Measurements from ENCODE around the gene COL17A1.

Gene COL17A1

GRCh38 chr10:104059364-104059763, 26.3 kb downstream of the COL17A1 start:
- Histone ChIP-seq H3K79me1 (ENCODE audit: low read length) (no peaks in the 10 kb centered on the region), H2BK15ac (replicated peaks; ENCODE audit: low read depth) (peak overlapping the region; percentile 65), H3K4me3 (ENCODE audit: low read length) (no peak overlapping the region), H4K5ac (ENCODE audit: low read length) (no peak overlapping the region), H3K4me2 (ENCODE audit: low read length) (no peak overlapping the region), H3K4ac (ENCODE audit: low read depth, low read length) (no peak overlapping the region), H3K18ac (ENCODE audit: low read length) (no peak overlapping the region), H3K27me3 (ENCODE audit: insufficient read depth, low read length, poor library complexity) (no peaks in the 10 kb centered on the region), H3K79me2 (ENCODE audit: control insufficient read depth, insufficient read depth, low read length) (no peaks in the 10 kb centered on the region), H2BK5ac (ENCODE audit: low read length) (no peak overlapping the region), H3K27ac (ENCODE audit: low read depth, low read length) (no peak overlapping the region), H2AK5ac (ENCODE audit: low read length) (no peak overlapping the region), H3K56ac (ENCODE audit: low read length) (no peak overlapping the region), H2BK120ac (ENCODE audit: low read depth, low read length) (no peak overlapping the region), H3K9ac (ENCODE audit: low read length) (no peak overlapping the region), H3K4me1 (ENCODE audit: control insufficient read depth, low read depth, low read length) (no peaks in the 10 kb centered on the region), H3K23ac (ENCODE audit: low read length) (no peak overlapping the region), H3K36me3 (ENCODE audit: control insufficient read depth, insufficient read depth, low read length) (no peaks in the 10 kb centered on the region), H4K8ac (ENCODE audit: low read depth, low read length) (no peak overlapping the region)
- peak; percentile 71 for DNase-seq
- WGBS (ENCODE audit: extremely low coverage, insufficient coverage, low lambda C conversion rate): no CpG with 5 or more reads among the region's 4 CpGs

GRCh38 chr10:104057717-104058116, 28.0 kb downstream of the COL17A1 start:
- no peaks in the 10 kb centered on the region for H3K36me3 ChIP-seq (ENCODE audit: control insufficient read depth, insufficient read depth, low read length)
- H3K23ac ChIP-seq (ENCODE audit: low read length): no peak overlapping the region
- H3K4me2 ChIP-seq (ENCODE audit: low read length): no peak overlapping the region
- H3K4ac ChIP-seq (ENCODE audit: low read depth, low read length): no peak overlapping the region
- H3K27ac ChIP-seq (ENCODE audit: low read depth, low read length): no peak overlapping the region
- peak; percentile 45 for DNase-seq
- H3K79me1 ChIP-seq (ENCODE audit: low read length): no peaks in the 10 kb centered on the region
- no peak overlapping the region for H3K4me3 ChIP-seq (ENCODE audit: low read length)
- H4K8ac ChIP-seq (ENCODE audit: low read depth, low read length): no peak overlapping the region
- H3K27me3 ChIP-seq (ENCODE audit: insufficient read depth, low read length, poor library complexity): no peaks in the 10 kb centered on the region
- no peak overlapping the region for H3K9ac ChIP-seq (ENCODE audit: low read length)
- H3K56ac ChIP-seq (ENCODE audit: low read length): no peak overlapping the region
- no peaks in the 10 kb centered on the region for H3K79me2 ChIP-seq (ENCODE audit: control insufficient read depth, insufficient read depth, low read length)
- no peaks in the 10 kb centered on the region for H3K4me1 ChIP-seq (ENCODE audit: control insufficient read depth, low read depth, low read length)
- H3K18ac ChIP-seq (ENCODE audit: low read length): no peak overlapping the region
- no peak overlapping the region for H2BK120ac ChIP-seq (ENCODE audit: low read depth, low read length)
- H2BK5ac ChIP-seq (ENCODE audit: low read length): no peak overlapping the region
- no peak overlapping the region for H2AK5ac ChIP-seq (ENCODE audit: low read length)
- WGBS (ENCODE audit: extremely low coverage, insufficient coverage, low lambda C conversion rate): no CpG with 5 or more reads among the region's 6 CpGs
- no peak overlapping the region for H4K5ac ChIP-seq (ENCODE audit: low read length)
- H2BK15ac ChIP-seq (replicated peaks; ENCODE audit: low read depth): no peak overlapping the region

- no CpG with 5 or more reads among the region's 14 CpGs for WGBS (ENCODE audit: extremely low coverage, insufficient coverage, low lambda C conversion rate)
- peak; percentile 28 for DNase-seq
Observed at GRCh38 chr10:104056619-104057273, 28.9 kb downstream of the COL17A1 start.

GRCh38 chr10:104054430-104054829, 31.2 kb downstream of the COL17A1 start:
- Histone ChIP-seq H3K79me1 (ENCODE audit: low read length) (no peaks in the 10 kb centered on the region), H3K4ac (ENCODE audit: low read depth, low read length) (no peak overlapping the region)

More at GRCh38 chr10:104056619-104057273, 28.9 kb downstream of the COL17A1 start:
- Histone ChIP-seq H3K4me1 (ENCODE audit: control insufficient read depth, low read depth, low read length) (no peaks in the 10 kb centered on the region), H2BK5ac (ENCODE audit: low read length) (no peak overlapping the region), H3K27ac (ENCODE audit: low read depth, low read length) (no peak overlapping the region), H2BK15ac (replicated peaks; ENCODE audit: low read depth) (no peak overlapping the region), H3K4me3 (ENCODE audit: low read length) (no peak overlapping the region), H2BK120ac (ENCODE audit: low read depth, low read length) (no peak overlapping the region), H3K56ac (ENCODE audit: low read length) (no peak overlapping the region), H4K8ac (ENCODE audit: low read depth, low read length) (no peak overlapping the region), H2AK5ac (ENCODE audit: low read length) (no peak overlapping the region), H3K9ac (ENCODE audit: low read length) (no peak overlapping the region), H3K23ac (ENCODE audit: low read length) (no peak overlapping the region), H3K79me1 (ENCODE audit: low read length) (no peaks in the 10 kb centered on the region), H3K18ac (ENCODE audit: low read length) (peak overlapping the region; percentile 29), H3K27me3 (ENCODE audit: insufficient read depth, low read length, poor library complexity) (no peaks in the 10 kb centered on the region), H3K4ac (ENCODE audit: low read depth, low read length) (no peak overlapping the region), H3K36me3 (ENCODE audit: control insufficient read depth, insufficient read depth, low read length) (no peaks in the 10 kb centered on the region), H3K79me2 (ENCODE audit: control insufficient read depth, insufficient read depth, low read length) (no peaks in the 10 kb centered on the region), H3K4me2 (ENCODE audit: low read length) (no peak overlapping the region), H4K5ac (ENCODE audit: low read length) (no peak overlapping the region)

GRCh38 chr10:104053201-104053600, 32.5 kb downstream of the COL17A1 start:
- Histone ChIP-seq H3K9ac (ENCODE audit: low read length) (no peak overlapping the region), H3K4me2 (ENCODE audit: low read length) (no peak overlapping the region), H3K56ac (ENCODE audit: low read length) (no peak overlapping the region), H4K5ac (ENCODE audit: low read length) (no peak overlapping the region), H2BK120ac (ENCODE audit: low read depth, low read length) (no peak overlapping the region), H2BK5ac (ENCODE audit: low read length) (no peak overlapping the region), H3K4ac (ENCODE audit: low read depth, low read length) (no peak overlapping the region), H3K36me3 (ENCODE audit: control insufficient read depth, insufficient read depth, low read length) (no peaks in the 10 kb centered on the region), H3K4me1 (ENCODE audit: control insufficient read depth, low read depth, low read length) (no peaks in the 10 kb centered on the region), H2BK15ac (replicated peaks; ENCODE audit: low read depth) (no peak overlapping the region), H3K23ac (ENCODE audit: low read length) (no peak overlapping the region), H3K27me3 (ENCODE audit: insufficient read depth, low read length, poor library complexity) (no peaks in the 10 kb centered on the region), H3K79me2 (ENCODE audit: control insufficient read depth, insufficient read depth, low read length) (no peaks in the 10 kb centered on the region), H3K27ac (ENCODE audit: low read depth, low read length) (no peak overlapping the region), H4K8ac (ENCODE audit: low read depth, low read length) (no peak overlapping the region), H3K4me3 (ENCODE audit: low read length) (no peak overlapping the region), H3K18ac (ENCODE audit: low read length) (no peak overlapping the region), H2AK5ac (ENCODE audit: low read length) (no peak overlapping the region), H3K79me1 (ENCODE audit: low read length) (no peaks in the 10 kb centered on the region)
- DNase-seq: no peak
- no CpG with 5 or more reads among the region's 4 CpGs for WGBS (ENCODE audit: extremely low coverage, insufficient coverage, low lambda C conversion rate)

More at GRCh38 chr10:104054430-104054829, 31.2 kb downstream of the COL17A1 start:
- Histone ChIP-seq H3K23ac (ENCODE audit: low read length) (no peak overlapping the region), H3K36me3 (ENCODE audit: control insufficient read depth, insufficient read depth, low read length) (no peaks in the 10 kb centered on the region), H2BK120ac (ENCODE audit: low read depth, low read length) (no peak overlapping the region), H3K27ac (ENCODE audit: low read depth, low read length) (no peak overlapping the region), H4K8ac (ENCODE audit: low read depth, low read length) (no peak overlapping the region), H3K56ac (ENCODE audit: low read length) (peak overlapping the region; percentile 31), H3K18ac (ENCODE audit: low read length) (no peak overlapping the region), H2BK5ac (ENCODE audit: low read length) (no peak overlapping the region), H2BK15ac (replicated peaks; ENCODE audit: low read depth) (no peak overlapping the region), H3K9ac (ENCODE audit: low read length) (no peak overlapping the region), H3K4me2 (ENCODE audit: low read length) (no peak overlapping the region), H3K79me2 (ENCODE audit: control insufficient read depth, insufficient read depth, low read length) (no peaks in the 10 kb centered on the region), H3K27me3 (ENCODE audit: insufficient read depth, low read length, poor library complexity) (no peaks in the 10 kb centered on the region), H3K4me1 (ENCODE audit: control insufficient read depth, low read depth, low read length) (no peaks in the 10 kb centered on the region), H4K5ac (ENCODE audit: low read length) (no peak overlapping the region), H3K4me3 (ENCODE audit: low read length) (no peak overlapping the region), H2AK5ac (ENCODE audit: low read length) (no peak overlapping the region)
- no CpG with 5 or more reads among the region's 8 CpGs for WGBS (ENCODE audit: extremely low coverage, insufficient coverage, low lambda C conversion rate)
- no peak for DNase-seq

GRCh38 chr10:104052431-104052830, 33.2 kb downstream of the COL17A1 start:
- H4K5ac ChIP-seq (ENCODE audit: low read length): no peak overlapping the region
- H3K56ac ChIP-seq (ENCODE audit: low read length): no peak overlapping the region
- H3K4me2 ChIP-seq (ENCODE audit: low read length): no peak overlapping the region
- no peak overlapping the region for H3K27ac ChIP-seq (ENCODE audit: low read depth, low read length)
- WGBS (ENCODE audit: extremely low coverage, insufficient coverage, low lambda C conversion rate): no CpG with 5 or more reads among the region's 2 CpGs
- H2AK5ac ChIP-seq (ENCODE audit: low read length): no peak overlapping the region
- H3K18ac ChIP-seq (ENCODE audit: low read length): no peak overlapping the region
- H2BK15ac ChIP-seq (replicated peaks; ENCODE audit: low read depth): no peak overlapping the region
- DNase-seq: no peak
- H2BK5ac ChIP-seq (ENCODE audit: low read length): no peak overlapping the region
- no peak overlapping the region for H2BK120ac ChIP-seq (ENCODE audit: low read depth, low read length)
- no peak overlapping the region for H4K8ac ChIP-seq (ENCODE audit: low read depth, low read length)
- H3K4me1 ChIP-seq (ENCODE audit: control insufficient read depth, low read depth, low read length): no peaks in the 10 kb centered on the region
- H3K27me3 ChIP-seq (ENCODE audit: insufficient read depth, low read length, poor library complexity): no peaks in the 10 kb centered on the region
- no peak overlapping the region for H3K4me3 ChIP-seq (ENCODE audit: low read length)
- no peak overlapping the region for H3K23ac ChIP-seq (ENCODE audit: low read length)
- no peak overlapping the region for H3K9ac ChIP-seq (ENCODE audit: low read length)
- H3K79me1 ChIP-seq (ENCODE audit: low read length): no peaks in the 10 kb centered on the region
- H3K79me2 ChIP-seq (ENCODE audit: control insufficient read depth, insufficient read depth, low read length): no peaks in the 10 kb centered on the region
- no peaks in the 10 kb centered on the region for H3K36me3 ChIP-seq (ENCODE audit: control insufficient read depth, insufficient read depth, low read length)
- no peak overlapping the region for H3K4ac ChIP-seq (ENCODE audit: low read depth, low read length)

All from mesendoderm (in vitro differentiated cells).